ENCODE results near the gene KIF2C. TPM values are rescaled to one million over a fixed set of nuclear protein-coding genes. Genes with fewer than 3 reads are reported as not detected.

KIF2C gene
- polyA plus RNA-seq, 3 donors, result 0.13 to 0.29 (median 0.24) TPM

DNA sequence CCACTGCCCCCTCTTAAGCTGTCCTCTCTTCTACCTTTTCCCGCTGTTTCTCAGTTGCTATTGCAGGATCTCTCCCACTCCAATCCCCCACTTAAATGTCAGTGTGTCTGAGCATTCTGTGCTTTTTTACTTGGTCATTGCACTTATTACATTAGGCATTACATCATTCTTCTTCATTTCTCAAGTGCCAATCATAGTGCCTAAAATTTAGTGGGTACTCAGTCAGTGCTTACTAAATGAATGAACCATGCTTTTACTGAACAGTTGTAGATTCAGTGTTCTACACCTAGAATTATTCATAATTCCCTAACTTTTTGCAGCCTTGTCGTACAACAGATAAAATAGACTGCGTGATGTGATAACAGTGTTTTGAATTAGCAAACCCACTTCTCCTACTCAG is 45.7 kb upstream of the KIF2C start:
- no peak for DNase-seq
- intact Hi-C loops (cut with micrococcal nuclease), result no loop called here
- H3K4me1 ChIP-seq (ENCODE audit: control insufficient read depth in 1 of 2, insufficient read depth in 2 of 2, low read length in 2 of 2), result peaks cover 29% of the 10 kb centered on the region in 2 donors
- 100% methylated on average over 1 of the region's 3 CpGs for WGBS (ENCODE audit: insufficient coverage)
- Mint-ChIP-seq H3K4me3 (no peak overlapping the region), H3K36me3 (peaks cover 0 to 1% of the 10 kb centered on the region in 2 donors), H3K27me3 (ENCODE audit: low read depth in 3 of 3) (peaks cover 13 to 18% (median 18%) of the 10 kb centered on the region in 3 donors), H3K4me1 (peaks cover 28% of the 10 kb centered on the region), H3K9me3 (no peaks in the 10 kb centered on the region), H3K27ac (peak overlapping the region in 1 of 7 donors; percentile 58)
- no peak overlapping the region for H3K9ac ChIP-seq (ENCODE audit: insufficient read depth, low read length, poor library complexity, severe bottlenecking)
- no peaks in the 10 kb centered on the region for H3K36me3 ChIP-seq (replicated peaks in 1 of 2; ENCODE audit: control insufficient read depth in 1 of 2, insufficient read depth in 2 of 2, low read length in 2 of 2)
- no peak overlapping the region for H2AFZ ChIP-seq (ENCODE audit: insufficient read depth, low read depth, low read length, poor library complexity, severe bottlenecking)
- no peaks in the 10 kb centered on the region for H3K9me3 ChIP-seq (replicated peaks in 1 of 2; ENCODE audit: control insufficient read depth in 1 of 2, insufficient read depth in 1 of 2, low read length in 2 of 2)
- H4K20me1 ChIP-seq (ENCODE audit: insufficient read depth, low read length), result no peaks in the 10 kb centered on the region
- H3K4me3 ChIP-seq (replicated peaks in 1 of 3; ENCODE audit: low read depth in 2 of 3, low read length in 3 of 3), result no peak overlapping the region
- no peak for TF ChIP-seq CTCF (IDR thresholded peaks at IDR 0.05)
- H3K27me3 ChIP-seq (ENCODE audit: control insufficient read depth in 2 of 2, insufficient read depth in 2 of 2, low read length in 2 of 2), result peaks cover 0 to 2% of the 10 kb centered on the region in 2 donors
- no peak overlapping the region for H3K4me2 ChIP-seq (replicated peaks; ENCODE audit: extremely low read depth, low read length, poor library complexity, severe bottlenecking)
- no peak overlapping the region for H3K27ac ChIP-seq (ENCODE audit: low read depth in 1 of 2, low read length in 2 of 2)
- H3K79me2 ChIP-seq (ENCODE audit: insufficient read depth, low read length), result no peaks in the 10 kb centered on the region

GRCh38 chr1:44694863-44695478 is 44.7 kb upstream of the KIF2C start:
- Histone ChIP-seq H3K4me2 (replicated peaks; ENCODE audit: extremely low read depth, low read length, poor library complexity, severe bottlenecking) (no peak overlapping the region), H3K27ac (ENCODE audit: low read depth in 1 of 2, low read length in 2 of 2) (no peak overlapping the region), H3K4me1 (ENCODE audit: control insufficient read depth in 1 of 2, insufficient read depth in 2 of 2, low read length in 2 of 2) (peaks cover 30% of the 10 kb centered on the region in 2 donors), H3K27me3 (ENCODE audit: control insufficient read depth in 2 of 2, insufficient read depth in 2 of 2, low read length in 2 of 2) (peaks cover 0 to 2% of the 10 kb centered on the region in 2 donors), H3K79me2 (ENCODE audit: insufficient read depth, low read length) (no peaks in the 10 kb centered on the region), H4K20me1 (ENCODE audit: insufficient read depth, low read length) (no peaks in the 10 kb centered on the region), H3K9ac (ENCODE audit: insufficient read depth, low read length, poor library complexity, severe bottlenecking) (no peak overlapping the region), H3K9me3 (replicated peaks in 1 of 2; ENCODE audit: control insufficient read depth in 1 of 2, insufficient read depth in 1 of 2, low read length in 2 of 2) (no peaks in the 10 kb centered on the region), H3K36me3 (replicated peaks in 1 of 2; ENCODE audit: control insufficient read depth in 1 of 2, insufficient read depth in 2 of 2, low read length in 2 of 2) (no peaks in the 10 kb centered on the region), H3K4me3 (replicated peaks in 1 of 3; ENCODE audit: low read depth in 2 of 3, low read length in 3 of 3) (no peak overlapping the region), H2AFZ (ENCODE audit: insufficient read depth, low read depth, low read length, poor library complexity, severe bottlenecking) (no peak overlapping the region)
- H3K36me3 Mint-ChIP-seq, result peaks cover 0 to 2% of the 10 kb centered on the region in 2 donors
- no peak for DNase-seq
- no peak overlapping the region for H3K4me3 Mint-ChIP-seq
- no peak overlapping the region for H3K27ac Mint-ChIP-seq
- WGBS (ENCODE audit: insufficient coverage), result 94% methylated on average over 5 of the region's 7 CpGs
- intact Hi-C loops (cut with micrococcal nuclease), result no loop called here
- peaks cover 8 to 20% (median 19%) of the 10 kb centered on the region in 3 donors for H3K27me3 Mint-ChIP-seq (ENCODE audit: low read depth in 3 of 3)
- peaks cover 28% of the 10 kb centered on the region for H3K4me1 Mint-ChIP-seq
- no peak for TF ChIP-seq CTCF (IDR thresholded peaks at IDR 0.05)
- H3K9me3 Mint-ChIP-seq, result no peaks in the 10 kb centered on the region

Data from CD14-positive monocyte (primary cell).